C4-2B (cell line): ENCODE results near the gene LYSMD4.

Source experiments
- CTCF ChIP-seq: fragments of 450-650 bp; conservative IDR thresholded peaks from 2 replicates; pipeline ENCODE4 v1.5.1; 2017; ENCODE audit warnings: mild to moderate bottlenecking
- ZFX ChIP-seq: fragments of 450-650 bp; IDR thresholded peaks from 2 replicates; pipeline ENCODE4 v1.6.1; 2017

DNA sequence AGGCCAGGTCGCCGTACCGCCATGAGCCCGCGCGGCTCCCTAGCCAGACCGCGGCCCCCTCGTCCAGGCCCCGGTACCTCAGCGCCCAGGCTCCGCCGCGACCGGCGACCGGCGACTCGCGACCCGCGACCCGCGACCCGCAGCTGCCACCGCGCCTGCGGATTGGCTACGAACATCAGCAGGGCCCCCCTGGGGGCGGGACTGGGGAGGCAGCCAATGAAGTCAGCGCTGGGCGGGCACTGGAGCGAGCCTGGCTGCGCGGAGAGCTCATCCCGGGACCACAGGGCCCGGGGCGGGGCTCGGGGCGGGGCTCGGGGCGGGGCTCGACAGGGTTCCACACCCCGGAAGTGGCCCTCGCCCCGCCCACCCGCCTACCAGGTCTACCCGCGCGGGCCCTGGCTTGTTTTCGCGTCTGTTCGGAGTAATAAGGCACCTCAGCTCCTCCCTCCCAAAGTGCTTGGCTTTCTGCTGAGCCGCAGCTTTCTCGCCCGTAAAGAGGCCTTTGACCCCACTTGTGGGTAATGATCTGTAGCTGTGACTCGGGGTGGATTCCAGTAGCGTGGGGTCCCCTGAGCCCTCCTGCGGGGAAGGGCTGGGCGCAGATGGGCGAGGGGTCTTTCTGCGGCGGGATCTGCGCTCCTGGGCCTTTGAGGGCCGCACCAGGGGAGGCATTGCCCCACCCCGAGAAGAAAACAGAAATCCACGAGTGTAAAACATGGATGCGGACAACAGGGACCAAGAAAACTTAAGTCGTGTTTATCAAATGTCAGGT lies at the start of gene LYSMD4:
- TF ChIP-seq CTCF = no peak
- TF ChIP-seq ZFX = no peak
